Breast epithelium (tissue), 4 donors: ENCODE data around the gene PLCL2. TPM values are rescaled to one million over a fixed set of nuclear protein-coding genes. Genes with fewer than 3 reads are reported as not detected.

Experiments used
- DNase-seq, 2 donors: peaks; one replicate each; pipeline ENCODE4 v3.0.0-alpha.2; 2019; ENCODE audit warnings: low spot score in 2 of 2
- H3K27ac ChIP-seq, 2 donors: fragments of 200-600 bp; sonication (generic) in 1 of 2; one replicate each; pipeline ENCODE4 v1.5.1; 2016 to 2019; ENCODE audit warnings: mild to moderate bottlenecking in 1 of 2
- H3K27me3 ChIP-seq, 2 donors: fragments of 200-600 bp; sonication (generic) in 1 of 2; one replicate each; pipeline versions ENCODE4 v1.5.1 to v1.6.0; 2017 to 2019; ENCODE audit warnings: control low read depth in 1 of 2, mild to moderate bottlenecking in 1 of 2
- H3K36me3 ChIP-seq: fragments of 200-600 bp; one replicate; pipeline ENCODE4 v1.5.1; 2019
- H3K4me1 ChIP-seq, 2 donors: fragments of 200-600 bp; sonication (generic); one replicate each; pipeline ENCODE4 v1.5.1; 2016 to 2019; ENCODE audit warnings: control low read depth in 1 of 2
- H3K4me3 ChIP-seq, 3 donors: fragments of 200-600 bp; sonication (generic); 1 replicate in 2 of 3; 2 replicates in 1 of 3; pipeline ENCODE4 v1.5.1; 2016 to 2019; ENCODE audit warnings: mild to moderate bottlenecking in 3 of 3, moderate library complexity in 2 of 3
- H3K9me3 ChIP-seq, 2 donors: fragments of 200-600 bp; sonication (generic) in 1 of 2; one replicate each; pipeline ENCODE4 v1.5.1; 2016 to 2019; ENCODE audit warnings: control low read depth in 1 of 2
- POLR2A ChIP-seq: fragments of 450-650 bp; IDR thresholded peaks from one replicate; pipeline ENCODE4 v1.6.1; 2016; ENCODE audit warnings: antibody characterized with exemption, mild to moderate bottlenecking, moderate library complexity
- POLR2AphosphoS5 ChIP-seq, 3 donors: sonication (generic); formaldehyde crosslinking; IDR thresholded peaks; one replicate each; pipeline ENCODE4 v1.6.1; 2017; ENCODE audit warnings: antibody characterized with exemption in 3 of 3
- intact Hi-C: fragments of 100-400 bp; cut with DNase I; formaldehyde crosslinking; loops from one replicate; pipeline ENCODE4 v1.15.1; 2023; ENCODE audit warnings: low total_unique reads
- total RNA-seq, 3 donors: library from RNA; depleted of rRNA; stranded (reverse); fragments of >200 nt; gene quantifications; one replicate each; pipeline ENCODE4 v1.1.0, GENCODE V29; 2016
- TF ChIP-seq, protein P1 (sequence below), 3 donors: fragments of 450-650 bp; IDR thresholded peaks; one replicate each; pipeline ENCODE4 v1.5.1; 2016 to 2017; ENCODE audit warnings: antibody characterized with exemption in 3 of 3, mild to moderate bottlenecking in 3 of 3, moderate library complexity in 3 of 3

PLCL2 gene
- total RNA-seq, 3 donors from 2014 or later: 7.8 to 21.9 (median 17.0) TPM

DNA sequence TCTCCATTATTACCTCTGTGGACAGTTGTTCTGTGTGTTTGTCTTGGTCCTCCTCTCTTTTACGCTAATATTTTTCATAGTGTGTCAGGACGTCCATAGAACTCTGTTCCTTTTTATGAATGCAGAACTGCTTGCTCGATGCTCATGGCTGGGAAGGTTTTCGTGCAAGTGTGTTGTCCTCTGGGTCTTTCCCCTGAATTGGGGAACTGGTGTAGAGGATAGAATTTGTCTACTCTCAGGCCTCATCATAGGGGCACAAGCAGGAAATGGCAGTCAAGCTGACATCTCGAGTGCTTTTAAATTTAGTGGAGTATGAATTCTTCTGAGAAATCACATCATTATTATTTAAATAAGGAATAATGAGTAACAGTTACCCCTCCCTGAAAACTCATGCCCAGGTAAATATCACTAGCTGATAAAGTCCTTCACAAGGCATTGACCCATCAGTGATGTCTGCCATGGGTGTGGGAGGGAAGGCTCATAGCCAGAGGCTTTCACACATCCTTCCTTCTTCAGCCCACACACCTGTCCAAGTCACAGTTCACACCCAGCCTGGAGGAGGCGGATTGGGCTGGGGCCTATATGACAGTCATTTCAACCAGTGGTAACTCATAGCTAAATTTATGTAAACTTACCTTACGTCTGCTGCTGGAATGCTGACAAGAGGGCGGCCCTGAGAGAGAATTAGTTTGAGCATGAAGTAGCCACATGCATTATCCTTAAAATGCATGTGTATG is 226.1 kb downstream of the PLCL2 start:
- Histone ChIP-seq H3K27me3 (no peaks in the 10 kb centered on the region), H3K9me3 (no peaks in the 10 kb centered on the region), H3K36me3 (no peaks in the 10 kb centered on the region), H3K27ac (no peak overlapping the region), H3K4me1 (no peaks in the 10 kb centered on the region), H3K4me3 (no peak overlapping the region)
- TF ChIP-seq POLR2AphosphoS5 (IDR thresholded peaks at IDR 0.05) (no peak), POLR2A (no peak)
- TF ChIP-seq, protein P1, sequence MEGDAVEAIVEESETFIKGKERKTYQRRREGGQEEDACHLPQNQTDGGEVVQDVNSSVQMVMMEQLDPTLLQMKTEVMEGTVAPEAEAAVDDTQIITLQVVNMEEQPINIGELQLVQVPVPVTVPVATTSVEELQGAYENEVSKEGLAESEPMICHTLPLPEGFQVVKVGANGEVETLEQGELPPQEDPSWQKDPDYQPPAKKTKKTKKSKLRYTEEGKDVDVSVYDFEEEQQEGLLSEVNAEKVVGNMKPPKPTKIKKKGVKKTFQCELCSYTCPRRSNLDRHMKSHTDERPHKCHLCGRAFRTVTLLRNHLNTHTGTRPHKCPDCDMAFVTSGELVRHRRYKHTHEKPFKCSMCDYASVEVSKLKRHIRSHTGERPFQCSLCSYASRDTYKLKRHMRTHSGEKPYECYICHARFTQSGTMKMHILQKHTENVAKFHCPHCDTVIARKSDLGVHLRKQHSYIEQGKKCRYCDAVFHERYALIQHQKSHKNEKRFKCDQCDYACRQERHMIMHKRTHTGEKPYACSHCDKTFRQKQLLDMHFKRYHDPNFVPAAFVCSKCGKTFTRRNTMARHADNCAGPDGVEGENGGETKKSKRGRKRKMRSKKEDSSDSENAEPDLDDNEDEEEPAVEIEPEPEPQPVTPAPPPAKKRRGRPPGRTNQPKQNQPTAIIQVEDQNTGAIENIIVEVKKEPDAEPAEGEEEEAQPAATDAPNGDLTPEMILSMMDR (IDR thresholded peaks at IDR 0.05): no peak
- intact Hi-C loops: no loop called here
- no peak for DNase-seq

DNA sequence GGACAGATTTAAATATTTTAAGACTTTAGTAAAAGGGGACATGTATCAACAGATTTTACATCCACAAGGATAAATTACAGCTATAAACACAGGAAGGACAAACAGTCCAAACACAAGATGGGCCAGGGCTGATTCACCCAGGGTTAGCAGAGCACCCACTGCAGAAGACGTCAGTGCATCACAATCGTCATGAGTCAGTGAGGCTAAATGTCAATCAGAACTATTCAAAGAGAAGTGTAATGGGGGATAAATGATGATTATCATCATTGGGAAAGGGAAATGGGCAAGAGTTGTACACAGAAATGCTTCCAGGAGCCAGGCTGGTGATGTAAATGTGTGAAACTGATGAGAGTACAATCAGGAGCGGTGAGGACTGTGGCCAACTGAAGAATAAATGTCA is 226.8 kb downstream of the PLCL2 start:
- Histone ChIP-seq H3K36me3 (no peaks in the 10 kb centered on the region), H3K4me1 (no peaks in the 10 kb centered on the region), H3K9me3 (no peaks in the 10 kb centered on the region), H3K27me3 (no peaks in the 10 kb centered on the region), H3K27ac (no peak overlapping the region), H3K4me3 (no peak overlapping the region)
- DNase-seq: no peak
- intact Hi-C loops: no loop called here
- no peak for TF ChIP-seq POLR2A
- TF ChIP-seq, protein P1 (IDR thresholded peaks at IDR 0.05): no peak
- no peak for TF ChIP-seq POLR2AphosphoS5 (IDR thresholded peaks at IDR 0.05)

DNA sequence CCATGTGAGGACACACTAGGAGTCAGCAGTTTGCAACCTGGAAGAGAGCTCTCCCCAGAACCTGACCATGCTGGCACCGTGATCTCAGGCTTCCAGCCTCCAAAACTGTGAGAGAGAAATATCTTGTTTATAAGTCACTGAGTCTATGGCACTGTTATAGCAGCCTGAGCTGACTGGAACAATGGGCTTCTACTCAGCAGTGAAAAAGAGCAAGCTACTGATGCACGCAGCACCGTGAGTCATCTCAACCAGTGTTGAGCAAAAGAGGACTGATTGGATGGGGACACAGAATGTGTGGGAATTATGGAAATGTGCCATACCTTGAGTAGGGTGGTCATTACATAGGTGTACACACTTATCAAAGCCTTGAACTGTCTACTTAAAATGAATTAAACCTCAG is 230.4 kb downstream of the PLCL2 start:
- no peak for TF ChIP-seq POLR2A
- Histone ChIP-seq H3K27me3 (no peaks in the 10 kb centered on the region), H3K4me1 (no peaks in the 10 kb centered on the region)

DNA sequence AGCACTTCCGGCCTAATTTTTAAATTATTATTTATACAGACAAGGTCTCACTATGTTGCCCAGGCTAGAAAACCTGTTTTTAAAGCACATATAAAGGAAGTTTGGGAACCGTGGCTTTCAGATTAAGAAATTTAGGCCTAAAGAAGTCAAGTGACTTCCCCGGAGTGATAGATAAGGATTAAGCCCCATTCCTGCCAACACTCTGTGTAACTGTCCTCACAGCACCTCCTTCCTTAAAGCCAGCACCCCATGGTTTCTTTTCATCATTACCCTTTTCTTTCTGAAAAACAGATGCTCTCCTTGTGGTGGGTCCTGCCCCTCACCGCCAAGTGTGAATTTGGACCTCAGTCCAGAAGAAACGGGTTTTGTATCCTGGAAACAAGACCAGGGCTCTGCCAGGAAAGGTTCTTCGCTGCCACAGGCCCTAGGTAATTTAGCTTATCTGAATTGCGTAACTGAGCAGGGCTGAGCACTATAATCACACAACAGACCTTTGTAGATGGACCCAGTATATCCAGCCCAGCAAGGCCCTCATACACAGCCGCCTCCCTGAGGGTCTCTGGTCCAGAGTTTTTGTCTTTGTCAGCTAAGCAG is 231.3 kb downstream of the PLCL2 start:
- H3K4me3 ChIP-seq: no peak overlapping the region
- H3K36me3 ChIP-seq: no peaks in the 10 kb centered on the region
- no peaks in the 10 kb centered on the region for H3K4me1 ChIP-seq
- H3K9me3 ChIP-seq: no peaks in the 10 kb centered on the region
- no peak for DNase-seq
- no peak overlapping the region for H3K27ac ChIP-seq
- no peaks in the 10 kb centered on the region for H3K27me3 ChIP-seq
- TF ChIP-seq POLR2AphosphoS5 (IDR thresholded peaks at IDR 0.05) (no peak), POLR2A (no peak)
- TF ChIP-seq, protein P1 (IDR thresholded peaks at IDR 0.05): no peak
- intact Hi-C loops: no loop called here

More for the DNA sequence above, 230.4 kb downstream of the PLCL2 start:
- DNase-seq: no peak
- Histone ChIP-seq H3K27ac (no peak overlapping the region), H3K4me3 (no peak overlapping the region), H3K9me3 (no peaks in the 10 kb centered on the region), H3K36me3 (no peaks in the 10 kb centered on the region)
- intact Hi-C loops: no loop called here

DNA sequence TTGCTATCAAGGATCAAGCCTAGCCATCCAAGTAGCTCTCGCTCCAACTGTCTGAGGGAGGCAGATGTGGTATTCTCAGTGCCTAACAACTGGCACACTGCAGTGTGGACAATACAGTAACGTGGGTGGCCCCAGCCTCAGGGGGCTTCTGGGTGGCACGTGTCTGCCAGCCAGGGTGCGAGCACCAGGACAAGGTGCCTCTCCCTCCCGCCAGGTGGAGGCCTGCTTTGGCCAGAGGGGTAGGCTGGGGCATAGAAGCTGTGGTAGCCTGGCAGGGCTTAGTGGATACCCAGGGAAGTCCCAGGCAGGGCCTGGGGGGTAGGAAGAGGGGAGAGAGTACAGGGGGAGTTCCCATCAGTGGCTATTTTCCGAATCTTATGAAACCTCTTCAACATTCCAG is 234.0 kb downstream of the PLCL2 start:
- Histone ChIP-seq H3K4me3 (no peak overlapping the region), H3K36me3 (no peaks in the 10 kb centered on the region), H3K4me1 (no peaks in the 10 kb centered on the region), H3K27ac (no peak overlapping the region), H3K27me3 (no peaks in the 10 kb centered on the region), H3K9me3 (no peaks in the 10 kb centered on the region)
- DNase-seq: no peak
- TF ChIP-seq POLR2A (no peak), POLR2AphosphoS5 (IDR thresholded peaks at IDR 0.05) (no peak)
- TF ChIP-seq, protein P1 (IDR thresholded peaks at IDR 0.05): no peak
- intact Hi-C loops: no loop called here
